GM19351 (cell line): ENCODE results near the gene KIAA1958.
"Not testable (repeated sequence)": the region's sequence is repeated elsewhere in the genome, so short reads cannot be mapped to it uniquely, and the experiment has no call there.

Experiments
- ATAC-seq: cut with Tn5 transposase; IDR thresholded peaks from one replicate; pipeline ENCODE4 v1.9.1; 2021; ENCODE audit warnings: mild to moderate bottlenecking, moderate library complexity; ENCODE audit not compliant: unreplicated experiment

Gene KIAA1958

GRCh38 chr9:112654282-112654681 is 167.7 kb downstream of the KIAA1958 start:
- no peak for ATAC-seq

GRCh38 chr9:112655668-112656067 is 169.0 kb downstream of the KIAA1958 start:
- no peak for ATAC-seq

- ATAC-seq = no peak
These were observed 173.3 kb downstream of the KIAA1958 start for GRCh38 chr9:112659906-112660305.

GRCh38 chr9:112663681-112664080 is 177.1 kb downstream of the KIAA1958 start:
- ATAC-seq = no peak

- ATAC-seq = no peak
These were observed 177.9 kb downstream of the KIAA1958 start for GRCh38 chr9:112664531-112664930.

- no peak for ATAC-seq
These were observed 178.7 kb downstream of the KIAA1958 start for GRCh38 chr9:112665347-112665746.

GRCh38 chr9:112669326-112669725 is 182.7 kb downstream of the KIAA1958 start:
- no peak for ATAC-seq

- no peak for ATAC-seq
These were observed 184.5 kb downstream of the KIAA1958 start for GRCh38 chr9:112670991-112671625.

- ATAC-seq = not testable (repeated sequence)
These were observed 186.6 kb downstream of the KIAA1958 start for GRCh38 chr9:112673221-112673620.

- ATAC-seq = no peak
These were observed 190.4 kb downstream of the KIAA1958 start for GRCh38 chr9:112677040-112677439.

- no peak for ATAC-seq
These were observed 194.2 kb downstream of the KIAA1958 start for GRCh38 chr9:112680731-112681402.

GRCh38 chr9:112689161-112689740 is 202.6 kb downstream of the KIAA1958 start:
- no peak for ATAC-seq

- ATAC-seq = no peak
These were observed 208.3 kb downstream of the KIAA1958 start for GRCh38 chr9:112694706-112695555.

- no peak for ATAC-seq
These were observed 209.8 kb downstream of the KIAA1958 start for GRCh38 chr9:112696461-112696860.

GRCh38 chr9:112699230-112699629 is 212.6 kb downstream of the KIAA1958 start:
- peak; percentile 94 for ATAC-seq

- ATAC-seq = no peak
These were observed 213.5 kb downstream of the KIAA1958 start for GRCh38 chr9:112700085-112700484.

- ATAC-seq = no peak
These were observed 216.7 kb downstream of the KIAA1958 start for GRCh38 chr9:112703304-112703703.

- no peak for ATAC-seq
These were observed 219.3 kb downstream of the KIAA1958 start for GRCh38 chr9:112705768-112706427.

GRCh38 chr9:112711050-112711689 is 224.5 kb downstream of the KIAA1958 start:
- no peak for ATAC-seq

- ATAC-seq = no peak
These were observed 226.1 kb downstream of the KIAA1958 start for GRCh38 chr9:112712678-112713077.
